Neural cell (in vitro differentiated cells): ENCODE data around the gene UBE4B. TPM values are rescaled to one million over a fixed set of nuclear protein-coding genes. Genes with fewer than 3 reads are reported as not detected.
"Not testable (repeated sequence)": the region's sequence is repeated elsewhere in the genome, so short reads cannot be mapped to it uniquely, and the experiment has no call there.

Experiments
- H2AFZ ChIP-seq: fragments of 200-600, 300-800 bp; sonication (generic), shearing (Covaris generic); 2 replicates; pipeline ENCODE4 v1.6.0; 2014; ENCODE audit warnings: low read depth, mild to moderate bottlenecking, antibody characterized with exemption, low read length, moderate library complexity
- H3F3A ChIP-seq: fragments of 200-600 bp; shearing (Covaris generic); 2 replicates; pipeline ENCODE4 v1.6.1; 2016; ENCODE audit warnings: mild to moderate bottlenecking, moderate library complexity, mixed read lengths, antibody characterized with exemption, low read length; ENCODE audit not compliant: insufficient read depth, poor library complexity, severe bottlenecking
- H3K27ac ChIP-seq: fragments of 200-600, 300-800 bp; sonication (generic), shearing (Covaris generic); 2 replicates; pipeline ENCODE4 v1.5.1; 2014; ENCODE audit warnings: mild to moderate bottlenecking, low read length, moderate library complexity
- H3K27me3 ChIP-seq: fragments of 300-800, 200-600 bp; sonication (generic), shearing (Covaris generic); 2 replicates; pipeline ENCODE4 v1.6.0; 2014; ENCODE audit warnings: mild to moderate bottlenecking, low read depth, low read length, moderate library complexity; ENCODE audit not compliant: insufficient read depth
- H3K36me3 ChIP-seq: fragments of 300-800, 200-600 bp; sonication (generic), shearing (Covaris generic); 2 replicates; pipeline ENCODE4 v1.5.1; 2014; ENCODE audit warnings: mild to moderate bottlenecking, antibody characterized with exemption, low read length, moderate library complexity; ENCODE audit not compliant: insufficient read depth
- H3K4me2 ChIP-seq: fragments of 300-800, 200-600 bp; sonication (generic), shearing (Covaris generic); 2 replicates; pipeline ENCODE4 v1.6.0; 2014; ENCODE audit warnings: mild to moderate bottlenecking, low read length
- H3K4me3 ChIP-seq: fragments of 300-800, 200-600 bp; sonication (generic), shearing (Covaris generic); 2 replicates; pipeline ENCODE4 v1.5.1; 2014; ENCODE audit warnings: mild to moderate bottlenecking, low read length, moderate library complexity
- H3K79me2 ChIP-seq: fragments of 200-600 bp; shearing (Covaris generic); replicated peaks from 2 replicates; pipeline ENCODE4 v1.6.0; 2014; ENCODE audit warnings: mild to moderate bottlenecking, low read length, moderate library complexity; ENCODE audit not compliant: insufficient read depth
- H3K9ac ChIP-seq: fragments of 300-800, 200-600 bp; sonication (generic), shearing (Covaris generic); 2 replicates; pipeline ENCODE4 v1.6.1; 2016; ENCODE audit warnings: mild to moderate bottlenecking, low read length, mixed read lengths
- H3K9me2 ChIP-seq: fragments of 200-600 bp; shearing (Covaris generic); 2 replicates; pipeline ENCODE4 v1.6.1; 2016; ENCODE audit warnings: mild to moderate bottlenecking, low read length, mixed read lengths; ENCODE audit not compliant: insufficient read depth
- H3K9me3 ChIP-seq: fragments of 200-600, 300-800 bp; sonication (generic), shearing (Covaris generic); 2 replicates; pipeline ENCODE4 v1.6.1; 2016; ENCODE audit warnings: mild to moderate bottlenecking, mixed run types, low read length, moderate library complexity, mixed read lengths
- H4K20me1 ChIP-seq: fragments of 200-600 bp; shearing (Covaris generic); 2 replicates; pipeline ENCODE4 v1.6.1; 2016; ENCODE audit warnings: mild to moderate bottlenecking, mixed run types; ENCODE audit not compliant: insufficient read depth
- EP300 ChIP-seq: fragments of 450-650 bp; conservative IDR thresholded peaks from 2 replicates; pipeline ENCODE4 v1.6.1; 2014; ENCODE audit warnings: antibody characterized with exemption, mild to moderate bottlenecking, moderate library complexity; ENCODE audit not compliant: poor library complexity, severe bottlenecking
- EZH2 ChIP-seq: fragments of 200-600, 300-800 bp; shearing (Covaris generic), sonication (generic); IDR thresholded peaks from 2 replicates; pipeline ENCODE4 v1.6.1; 2014; ENCODE audit warnings: antibody characterized with exemption, low read length, borderline replicate concordance, mild to moderate bottlenecking; ENCODE audit not compliant: insufficient read depth, poor library complexity, severe bottlenecking
- MXI1 ChIP-seq: fragments of 450-650 bp; conservative IDR thresholded peaks from 2 replicates; pipeline ENCODE4 v1.6.1; 2014; ENCODE audit warnings: antibody characterized with exemption, mild to moderate bottlenecking; ENCODE audit not compliant: poor library complexity, severe bottlenecking
- POLR2AphosphoS5 ChIP-seq: IDR thresholded peaks from 2 replicates; pipeline ENCODE4 v1.6.1; 2012
- RAD21 ChIP-seq: fragments of 450-650 bp; conservative IDR thresholded peaks from 2 replicates; pipeline ENCODE4 v1.6.1; 2014; ENCODE audit warnings: antibody characterized with exemption, mild to moderate bottlenecking, moderate library complexity
- SMC3 ChIP-seq: fragments of 450-650 bp; conservative IDR thresholded peaks from 2 replicates; pipeline ENCODE4 v1.6.1; 2014; ENCODE audit warnings: antibody characterized with exemption, mild to moderate bottlenecking, moderate library complexity; ENCODE audit not compliant: poor library complexity
- TAF1 ChIP-seq: IDR thresholded peaks from 2 replicates; pipeline ENCODE4 v1.6.1; 2012; ENCODE audit warnings: low read depth
- polyA plus RNA-seq: library from polyadenylated mRNA; depleted of rRNA; stranded (reverse); fragments of >200 nt; gene quantifications from 2 replicates; pipeline ENCODE4 v1.2.3, GENCODE V29; 2014
- TF ChIP-seq, protein P1 (sequence below): fragments of 450-650 bp; IDR thresholded peaks from 2 replicates; pipeline ENCODE4 v1.5.1; 2014; ENCODE audit warnings: antibody characterized with exemption, mild to moderate bottlenecking, moderate library complexity; ENCODE audit not compliant: poor library complexity, severe bottlenecking
- TF ChIP-seq, protein P2 (sequence below): IDR thresholded peaks from 2 replicates; pipeline ENCODE4 v1.6.1; 2012; ENCODE audit warnings: borderline replicate concordance

The UBE4B gene
- polyA plus RNA-seq, 1 donor from 2014 or later, result 28.9 TPM

DNA sequence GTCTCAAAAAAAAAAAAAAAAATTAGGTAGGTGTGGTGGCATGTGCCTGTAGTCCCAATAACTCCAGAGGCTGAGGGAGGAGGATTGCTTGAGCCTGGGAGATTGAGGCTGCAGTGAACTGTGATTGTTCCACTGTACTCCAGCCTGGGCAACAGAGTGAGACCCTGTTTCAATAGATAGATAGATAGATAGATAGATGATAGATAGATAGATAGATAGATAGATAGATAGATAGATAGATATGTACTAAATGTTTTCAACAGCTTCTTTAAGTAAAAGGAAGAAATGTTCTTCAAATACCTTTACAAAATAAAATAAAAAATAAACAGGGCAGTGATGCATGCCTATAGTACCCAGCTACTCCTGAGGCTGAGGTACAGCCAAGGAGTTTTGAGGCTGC lies 187.4 kb downstream of the UBE4B start:
- H3K36me3 ChIP-seq, result no peaks in the 10 kb centered on the region
- no peaks in the 10 kb centered on the region for H3K27me3 ChIP-seq
- peaks cover 36% of the 10 kb centered on the region for H4K20me1 ChIP-seq
- H3F3A ChIP-seq, result no peaks in the 10 kb centered on the region
- H3K79me2 ChIP-seq, result peaks cover 93% of the 10 kb centered on the region
- H3K4me2 ChIP-seq, result no peak overlapping the region
- no peaks in the 10 kb centered on the region for H3K9me3 ChIP-seq
- H3K9me2 ChIP-seq, result no peaks in the 10 kb centered on the region
- H3K9ac ChIP-seq, result no peak overlapping the region
- no peak overlapping the region for H3K4me3 ChIP-seq
- no peak overlapping the region for H3K27ac ChIP-seq
- no peak overlapping the region for H2AFZ ChIP-seq
- TF ChIP-seq EZH2, result no peak
- TF ChIP-seq RAD21, result no peak

DNA sequence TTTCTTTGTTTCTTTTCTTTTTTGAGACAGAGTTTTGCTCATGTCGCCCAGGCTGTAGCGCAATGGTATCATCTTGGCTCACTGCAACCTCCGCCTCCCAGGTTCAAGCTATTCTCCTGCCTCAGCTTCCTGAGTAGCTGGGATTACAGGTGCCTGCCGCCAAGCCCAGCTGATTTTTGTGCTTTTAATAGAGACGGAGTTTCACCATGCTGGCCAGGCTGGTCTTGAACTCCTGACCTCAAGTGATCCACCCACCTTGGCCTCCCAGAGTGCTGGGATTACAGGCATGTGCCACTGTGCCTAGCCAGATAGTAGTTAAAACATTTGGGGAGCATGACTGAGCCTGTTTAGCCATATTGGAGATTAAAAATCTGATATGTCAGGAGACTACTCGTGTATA lies 187.9 kb downstream of the UBE4B start:
- not testable (repeated sequence) for H3K9ac ChIP-seq, H3K36me3 ChIP-seq, H3F3A ChIP-seq, H3K9me3 ChIP-seq, H3K4me2 ChIP-seq, H3K27me3 ChIP-seq, H3K9me2 ChIP-seq, H3K27ac ChIP-seq, H3K4me3 ChIP-seq, H2AFZ ChIP-seq
- peaks cover 93% of the 10 kb centered on the region for H3K79me2 ChIP-seq
- H4K20me1 ChIP-seq, result peaks cover 37% of the 10 kb centered on the region

DNA sequence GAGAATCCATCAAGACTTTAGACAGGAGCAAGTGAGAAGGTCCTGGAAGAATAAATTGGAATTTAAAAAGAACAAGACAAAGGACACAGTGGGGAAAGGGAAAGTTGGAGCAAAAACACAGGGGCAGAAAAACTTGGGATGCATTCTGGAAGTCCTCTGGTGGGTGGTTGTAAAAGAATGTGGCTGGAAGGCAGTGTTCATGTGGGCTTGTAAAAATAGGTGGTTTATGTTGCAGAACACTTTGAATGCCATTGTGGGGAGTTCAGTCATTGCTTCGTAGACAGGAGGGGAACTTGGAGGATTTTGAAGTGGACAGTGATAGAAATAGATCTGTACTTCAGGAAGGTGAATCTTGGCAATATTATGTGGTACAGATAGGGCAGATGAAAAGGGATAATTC lies 192.8 kb downstream of the UBE4B start:
- Histone ChIP-seq H3K27ac (no peak overlapping the region), H2AFZ (no peak overlapping the region), H3K9ac (no peak overlapping the region), H3K9me3 (no peaks in the 10 kb centered on the region), H3K4me3 (no peak overlapping the region), H3F3A (peaks cover 3% of the 10 kb centered on the region), H3K9me2 (no peaks in the 10 kb centered on the region), H3K36me3 (no peaks in the 10 kb centered on the region), H4K20me1 (peaks cover 39% of the 10 kb centered on the region), H3K4me2 (no peak overlapping the region), H3K27me3 (no peaks in the 10 kb centered on the region), H3K79me2 (peaks cover 93% of the 10 kb centered on the region)
- TF ChIP-seq, protein P1, sequence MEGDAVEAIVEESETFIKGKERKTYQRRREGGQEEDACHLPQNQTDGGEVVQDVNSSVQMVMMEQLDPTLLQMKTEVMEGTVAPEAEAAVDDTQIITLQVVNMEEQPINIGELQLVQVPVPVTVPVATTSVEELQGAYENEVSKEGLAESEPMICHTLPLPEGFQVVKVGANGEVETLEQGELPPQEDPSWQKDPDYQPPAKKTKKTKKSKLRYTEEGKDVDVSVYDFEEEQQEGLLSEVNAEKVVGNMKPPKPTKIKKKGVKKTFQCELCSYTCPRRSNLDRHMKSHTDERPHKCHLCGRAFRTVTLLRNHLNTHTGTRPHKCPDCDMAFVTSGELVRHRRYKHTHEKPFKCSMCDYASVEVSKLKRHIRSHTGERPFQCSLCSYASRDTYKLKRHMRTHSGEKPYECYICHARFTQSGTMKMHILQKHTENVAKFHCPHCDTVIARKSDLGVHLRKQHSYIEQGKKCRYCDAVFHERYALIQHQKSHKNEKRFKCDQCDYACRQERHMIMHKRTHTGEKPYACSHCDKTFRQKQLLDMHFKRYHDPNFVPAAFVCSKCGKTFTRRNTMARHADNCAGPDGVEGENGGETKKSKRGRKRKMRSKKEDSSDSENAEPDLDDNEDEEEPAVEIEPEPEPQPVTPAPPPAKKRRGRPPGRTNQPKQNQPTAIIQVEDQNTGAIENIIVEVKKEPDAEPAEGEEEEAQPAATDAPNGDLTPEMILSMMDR, result no peak
- TF ChIP-seq POLR2AphosphoS5 (no peak), MXI1 (no peak), RAD21 (no peak), EZH2 (no peak), SMC3 (no peak), TAF1 (no peak), EP300 (no peak)
- TF ChIP-seq, protein P2, sequence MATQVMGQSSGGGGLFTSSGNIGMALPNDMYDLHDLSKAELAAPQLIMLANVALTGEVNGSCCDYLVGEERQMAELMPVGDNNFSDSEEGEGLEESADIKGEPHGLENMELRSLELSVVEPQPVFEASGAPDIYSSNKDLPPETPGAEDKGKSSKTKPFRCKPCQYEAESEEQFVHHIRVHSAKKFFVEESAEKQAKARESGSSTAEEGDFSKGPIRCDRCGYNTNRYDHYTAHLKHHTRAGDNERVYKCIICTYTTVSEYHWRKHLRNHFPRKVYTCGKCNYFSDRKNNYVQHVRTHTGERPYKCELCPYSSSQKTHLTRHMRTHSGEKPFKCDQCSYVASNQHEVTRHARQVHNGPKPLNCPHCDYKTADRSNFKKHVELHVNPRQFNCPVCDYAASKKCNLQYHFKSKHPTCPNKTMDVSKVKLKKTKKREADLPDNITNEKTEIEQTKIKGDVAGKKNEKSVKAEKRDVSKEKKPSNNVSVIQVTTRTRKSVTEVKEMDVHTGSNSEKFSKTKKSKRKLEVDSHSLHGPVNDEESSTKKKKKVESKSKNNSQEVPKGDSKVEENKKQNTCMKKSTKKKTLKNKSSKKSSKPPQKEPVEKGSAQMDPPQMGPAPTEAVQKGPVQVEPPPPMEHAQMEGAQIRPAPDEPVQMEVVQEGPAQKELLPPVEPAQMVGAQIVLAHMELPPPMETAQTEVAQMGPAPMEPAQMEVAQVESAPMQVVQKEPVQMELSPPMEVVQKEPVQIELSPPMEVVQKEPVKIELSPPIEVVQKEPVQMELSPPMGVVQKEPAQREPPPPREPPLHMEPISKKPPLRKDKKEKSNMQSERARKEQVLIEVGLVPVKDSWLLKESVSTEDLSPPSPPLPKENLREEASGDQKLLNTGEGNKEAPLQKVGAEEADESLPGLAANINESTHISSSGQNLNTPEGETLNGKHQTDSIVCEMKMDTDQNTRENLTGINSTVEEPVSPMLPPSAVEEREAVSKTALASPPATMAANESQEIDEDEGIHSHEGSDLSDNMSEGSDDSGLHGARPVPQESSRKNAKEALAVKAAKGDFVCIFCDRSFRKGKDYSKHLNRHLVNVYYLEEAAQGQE, result no peak
